Stimulated activated naive CD4-positive, alpha-beta T cell (primary cell): ENCODE measurements around the gene USP36.
"Not testable (repeated sequence)": the region's sequence is repeated elsewhere in the genome, so short reads cannot be mapped to it uniquely, and the experiment has no call there.

Source experiments
- DNase-seq, 6 experiments: peaks; one replicate each; lab custom pipeline; 2025; lab: John Stamatoyannopoulos, UW

USP36 gene

DNA sequence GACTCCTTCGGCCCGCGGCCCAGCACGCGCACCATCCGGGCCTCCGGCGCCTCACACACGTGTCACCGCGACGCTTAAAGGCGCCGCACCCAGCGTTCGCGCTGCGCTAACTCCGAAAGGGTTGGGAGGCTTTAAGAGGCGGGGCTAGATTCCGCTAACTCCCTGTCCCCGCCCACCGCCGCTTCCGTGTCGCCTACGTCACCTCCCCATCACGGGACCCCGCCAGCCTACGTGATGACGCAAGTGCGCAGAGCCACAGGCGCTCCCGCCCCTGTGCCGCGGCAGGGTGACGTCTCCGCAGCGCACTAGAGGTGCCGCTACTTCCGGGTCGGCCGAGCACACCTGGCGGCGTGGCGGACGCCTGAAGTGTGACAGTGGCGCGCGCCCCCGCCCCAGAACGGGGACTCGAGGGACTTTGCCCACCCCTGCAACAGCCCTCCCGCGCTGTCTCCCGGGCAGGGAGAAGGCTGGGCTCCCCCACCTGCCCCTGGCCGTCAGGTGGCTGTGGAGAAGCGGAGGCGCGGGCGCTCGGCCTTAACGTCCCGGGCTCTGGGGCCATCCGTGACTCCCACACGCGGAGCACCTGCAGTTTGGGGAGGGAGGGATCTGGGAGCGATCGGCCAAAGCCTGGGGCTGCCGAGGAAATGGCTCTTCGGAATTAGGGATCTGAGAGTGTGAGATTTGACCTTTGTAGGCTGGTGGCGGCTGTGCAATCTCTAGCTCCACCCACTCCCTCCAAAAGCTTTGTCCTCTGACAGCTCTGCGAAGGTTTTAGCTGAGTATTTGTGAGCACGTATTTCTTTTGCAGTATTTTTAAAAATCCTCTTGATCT is at the start of gene USP36:
TSS of gene USP36 (minus strand) at position 35 of the 832 bp plus-strand sequence. CDS start 4,451 bp downstream, outside the sequence.
- peak; percentile 97 to 100 (median 99) for DNase-seq

DNA sequence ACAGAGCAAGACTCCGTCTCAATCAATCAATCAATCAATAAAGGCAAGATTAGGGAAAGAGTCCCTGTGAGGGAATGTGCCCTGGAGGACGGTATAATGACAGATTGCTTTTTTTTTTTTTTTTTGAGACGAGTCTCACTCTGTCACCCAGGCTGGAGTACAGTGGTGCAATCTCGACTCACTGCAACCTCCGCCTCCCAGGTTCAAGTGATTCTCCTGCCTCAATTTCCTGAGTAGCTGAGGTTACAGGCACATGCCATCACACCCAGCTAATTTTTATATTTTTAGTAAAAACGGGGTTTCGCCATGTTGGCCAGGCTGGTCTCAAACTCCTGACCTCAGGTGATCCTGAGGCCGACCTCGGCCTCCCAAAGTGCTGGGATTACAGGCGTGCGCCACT is 49.5 kb upstream of the USP36 start:
- DNase-seq = not testable (repeated sequence)

DNA sequence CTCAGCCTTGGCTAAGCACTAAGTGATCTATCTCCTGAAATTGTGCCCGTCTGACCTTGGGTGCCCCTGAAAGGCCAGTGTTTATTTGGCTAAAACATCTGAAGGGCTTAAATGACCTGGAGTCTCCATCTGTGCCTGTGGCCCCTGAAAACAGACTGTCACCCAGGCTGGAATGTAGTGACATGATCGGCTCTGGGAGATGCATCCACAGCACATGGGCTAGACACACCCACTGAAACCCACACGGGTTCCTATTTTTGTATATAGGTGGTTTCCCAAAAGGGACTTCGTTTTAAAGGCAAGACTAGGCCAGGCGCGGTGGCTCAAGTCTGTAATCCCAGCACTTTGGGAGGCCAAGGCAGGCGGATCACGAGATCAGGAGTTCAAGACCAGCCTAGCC is 48.9 kb upstream of the USP36 start:
- no peak for DNase-seq

DNA sequence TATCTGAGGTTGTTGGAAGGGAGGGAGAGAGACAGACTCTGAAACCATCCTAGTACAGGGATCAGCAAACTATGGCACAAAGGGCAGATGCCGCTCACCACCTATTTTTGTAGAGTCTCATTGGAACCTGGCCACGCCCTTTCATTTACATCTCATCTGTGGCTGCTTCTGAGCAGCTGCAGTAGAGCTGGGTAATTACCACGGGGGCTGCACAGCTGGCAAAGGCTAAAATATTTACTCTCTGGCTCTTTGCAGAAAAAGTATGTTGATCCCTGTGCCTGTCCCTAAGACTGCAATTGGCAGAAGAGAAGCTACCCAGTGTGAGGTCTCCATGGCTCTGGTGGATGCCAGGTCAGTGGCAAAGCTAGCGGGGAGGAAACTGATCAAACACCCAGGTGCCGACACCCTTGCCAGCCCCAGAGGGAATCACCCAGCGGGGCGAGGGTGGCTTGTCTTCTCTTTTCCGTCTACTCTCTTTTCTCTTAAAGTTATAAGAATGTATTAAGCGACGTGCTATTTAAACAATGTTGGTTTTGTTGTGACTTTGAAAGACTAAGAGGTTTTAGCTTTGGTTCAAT is 48.4 kb upstream of the USP36 start:
- DNase-seq = no peak

DNA sequence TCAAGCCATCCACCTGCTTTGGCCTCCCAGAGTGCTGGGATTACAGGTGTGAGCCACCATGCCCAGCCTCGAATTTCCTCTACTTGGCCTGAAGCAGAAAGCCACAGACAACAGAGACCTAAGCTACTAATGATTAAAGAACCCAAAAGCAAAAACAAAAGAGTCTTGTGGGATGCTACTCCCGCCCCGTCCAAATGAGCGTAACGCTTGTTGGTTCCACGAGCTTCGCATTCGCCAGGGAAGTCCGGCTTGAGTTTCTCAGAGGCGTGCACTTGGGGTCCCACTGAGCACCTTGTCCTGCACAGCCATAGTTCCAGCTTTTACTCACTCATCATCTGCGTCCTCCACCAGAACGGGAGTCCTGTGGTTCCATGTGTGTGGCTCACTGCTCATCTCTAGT is 46.3 kb upstream of the USP36 start:
- no peak for DNase-seq

DNA sequence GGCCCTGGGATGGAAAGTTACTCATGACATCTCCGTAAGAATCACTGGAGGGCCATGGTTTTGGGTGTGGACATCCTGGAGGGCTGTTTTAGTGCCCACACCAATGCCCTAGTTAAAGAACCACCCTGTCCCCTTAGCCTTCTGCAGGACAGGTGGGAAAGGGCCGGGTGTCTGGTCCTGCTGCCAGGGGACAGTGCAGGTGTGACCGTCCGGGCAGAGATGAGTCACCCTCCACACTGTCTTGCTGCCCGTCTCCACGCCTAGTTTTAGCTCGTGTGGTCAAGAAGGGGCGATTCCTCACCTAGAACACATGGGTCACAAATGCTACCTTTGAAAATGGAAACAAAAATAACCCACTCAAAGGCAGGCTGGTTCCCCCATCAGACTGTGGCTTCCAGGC is 45.3 kb upstream of the USP36 start:
- no peak for DNase-seq

DNA sequence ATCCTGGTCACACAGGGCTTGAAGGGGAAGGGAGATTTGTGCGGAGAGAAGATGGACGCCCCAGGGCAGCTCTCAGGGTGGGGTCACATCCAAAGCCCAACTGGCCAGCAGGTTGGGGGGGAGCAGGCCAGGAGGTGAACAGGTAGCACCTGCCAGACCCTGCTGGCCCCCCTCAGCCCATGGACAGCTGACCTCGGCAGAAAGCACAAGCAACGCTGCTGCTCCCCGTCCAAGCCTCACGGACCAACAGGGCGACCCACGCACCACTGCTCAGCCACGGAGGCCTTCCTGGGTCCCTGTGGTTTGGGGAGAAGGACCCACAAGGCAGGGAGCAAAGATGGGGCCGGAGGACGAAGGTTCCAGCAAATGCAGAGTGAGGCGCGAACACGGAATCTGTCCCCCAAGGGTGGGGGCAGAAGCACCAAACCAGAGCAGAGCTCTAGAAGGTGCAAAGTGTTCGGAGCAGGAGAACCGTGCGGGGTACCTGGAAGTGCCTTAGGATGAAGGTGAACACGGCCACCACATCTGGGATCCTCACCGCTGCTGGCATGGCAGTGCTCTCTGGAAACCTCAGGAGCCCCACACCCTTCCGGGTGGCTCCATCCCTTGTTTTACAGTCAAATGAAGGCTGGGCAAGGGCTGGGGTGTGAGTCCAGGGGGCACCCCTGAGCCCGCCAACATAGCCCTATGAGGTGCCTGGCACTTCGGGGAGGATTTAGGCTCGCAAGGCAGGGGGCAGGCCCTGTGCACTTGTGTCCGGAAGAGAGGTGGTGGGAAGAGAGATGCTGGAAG is 44.5 kb upstream of the USP36 start:
- DNase-seq = no peak

DNA sequence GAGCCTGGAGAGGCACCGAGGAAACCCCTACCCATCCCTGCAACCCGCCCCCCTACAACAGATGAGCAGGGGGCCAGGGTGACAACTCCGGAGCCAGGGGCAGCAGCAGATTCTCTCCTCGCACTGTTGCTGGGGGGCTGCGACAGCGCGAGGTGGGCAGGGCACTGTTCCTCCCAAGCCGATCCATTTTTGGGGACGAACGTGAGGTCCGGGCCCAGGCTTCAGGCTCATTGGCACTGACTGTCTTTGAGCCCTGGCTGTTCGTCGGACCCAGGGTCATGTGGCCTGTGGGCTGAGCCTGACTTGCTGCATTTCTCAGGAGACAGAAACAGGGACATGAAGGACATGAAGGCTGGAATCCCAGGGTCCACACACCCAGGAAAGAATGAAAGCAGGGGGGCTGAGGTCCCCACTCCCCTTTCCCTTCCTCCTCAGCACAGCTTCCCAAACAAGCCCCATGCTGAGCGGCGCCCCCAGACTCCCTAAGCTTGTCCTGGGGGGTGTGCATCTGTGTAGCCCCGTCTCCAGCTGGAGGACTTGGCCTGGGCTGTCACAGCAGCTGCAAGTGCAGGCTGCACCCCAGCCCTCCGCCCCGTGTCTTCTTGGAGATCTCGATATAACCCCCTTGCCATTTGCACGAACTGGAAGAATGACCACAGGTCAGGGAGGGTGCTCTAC is 43.7 kb upstream of the USP36 start:
- DNase-seq = no peak

DNA sequence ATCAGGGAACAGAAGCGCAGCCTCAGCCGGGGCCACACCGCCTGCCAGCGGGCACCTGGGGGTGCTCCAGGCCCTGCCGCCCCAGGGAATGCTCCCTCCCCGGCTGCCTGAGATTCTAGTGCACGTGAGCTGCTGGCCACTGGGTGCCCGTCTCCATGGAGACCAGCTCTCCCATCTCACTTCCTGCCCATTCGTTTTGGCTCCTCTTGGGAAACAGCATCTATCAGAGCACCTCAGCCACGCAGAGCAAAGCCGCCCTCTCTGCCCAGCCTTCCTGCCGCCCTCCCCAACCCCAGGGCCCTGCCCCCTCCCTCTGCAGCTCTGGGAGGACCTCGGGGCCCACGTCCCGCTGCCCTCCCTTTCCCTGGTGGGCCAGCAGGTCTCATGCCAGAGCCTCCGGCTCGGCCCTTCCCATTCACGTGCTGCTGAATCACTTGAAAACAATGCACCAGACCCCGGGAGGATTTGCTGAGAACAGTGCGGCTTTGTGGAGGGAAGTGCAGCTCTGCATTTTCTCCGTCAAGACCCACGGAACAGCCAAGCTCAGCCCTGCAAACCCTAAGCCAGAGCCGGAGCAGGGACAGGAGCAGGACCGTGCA is 43.0 kb upstream of the USP36 start:
- DNase-seq = peak in 2 of 6 experiments; percentile 5 to 12

DNA sequence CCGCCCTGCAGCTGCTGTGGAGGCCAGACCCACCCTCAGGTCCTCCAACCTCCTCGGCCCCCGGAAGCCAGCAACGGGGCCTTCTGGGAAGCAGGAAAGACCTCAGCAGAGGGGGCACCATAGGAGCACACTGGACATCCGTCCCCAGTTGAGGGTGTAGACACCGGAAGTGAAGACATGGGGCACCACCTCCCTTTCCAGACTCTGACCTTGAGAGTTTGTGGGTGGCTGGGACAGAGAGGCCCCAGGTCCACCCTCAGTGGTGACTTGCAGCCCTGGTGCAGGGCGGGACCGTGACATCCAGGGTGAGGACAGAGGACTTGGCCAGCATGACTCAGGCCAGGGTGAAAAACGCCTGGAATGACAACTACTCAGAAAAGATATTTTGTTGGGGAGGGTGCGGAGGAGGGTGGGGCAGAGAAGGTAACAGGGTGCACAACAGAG is 42.5 kb upstream of the USP36 start:
- DNase-seq = no peak

DNA sequence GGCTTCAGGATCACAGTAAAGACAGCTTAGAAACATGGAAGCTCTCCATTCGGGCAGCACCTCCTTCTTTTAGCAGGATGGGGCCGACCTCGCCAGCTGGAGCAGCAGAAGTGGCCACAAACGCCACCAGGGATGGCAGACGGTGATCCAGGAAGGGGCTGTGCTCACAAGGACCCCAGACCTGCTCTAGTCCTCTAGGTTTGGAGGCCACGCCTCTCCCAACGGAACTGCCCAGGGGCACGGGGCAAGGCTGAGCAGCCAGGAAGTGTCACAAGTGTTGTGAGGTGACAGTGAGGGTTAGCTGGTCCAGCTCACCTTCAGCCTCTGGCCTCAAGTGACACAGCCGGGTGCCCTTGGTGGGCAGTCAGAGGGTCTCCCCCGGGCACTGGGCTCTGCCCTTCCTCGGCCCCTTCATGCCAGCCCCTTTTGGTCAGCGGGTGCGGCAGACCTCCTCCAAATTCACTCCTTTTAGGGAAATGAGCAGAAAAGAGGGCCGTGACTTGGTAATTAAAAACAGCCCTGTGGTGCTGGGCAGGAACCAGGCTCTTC is 42.0 kb upstream of the USP36 start:
- no peak for DNase-seq

DNA sequence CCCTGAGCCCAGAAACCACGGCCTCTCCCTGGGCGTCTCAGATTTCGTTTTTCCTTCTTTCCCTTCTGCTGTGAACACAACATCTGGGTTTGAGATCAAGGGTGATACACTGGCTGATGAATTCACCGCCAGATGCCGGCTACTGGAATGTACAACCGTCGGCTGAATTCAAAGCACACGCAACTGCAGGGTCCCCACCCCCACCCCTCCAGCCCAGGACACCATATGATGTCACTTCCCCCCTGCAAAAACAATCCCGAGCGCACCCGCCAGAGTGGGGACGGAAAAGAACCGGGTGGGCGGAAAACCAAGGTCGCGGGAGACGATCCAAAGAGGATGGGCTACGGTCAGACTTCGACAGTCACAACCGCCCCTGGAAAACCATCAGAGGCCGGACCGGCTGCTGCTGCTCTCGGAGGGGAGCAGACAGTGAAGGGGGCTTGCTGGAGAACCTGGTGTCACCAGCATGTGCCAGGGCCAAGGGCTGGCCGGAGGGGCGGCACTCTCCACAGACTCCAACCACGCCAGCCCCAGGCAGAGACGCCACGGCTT is 39.1 kb upstream of the USP36 start:
- peak in 4 of 6 experiments; percentile 10 to 41 (median 35) for DNase-seq

DNA sequence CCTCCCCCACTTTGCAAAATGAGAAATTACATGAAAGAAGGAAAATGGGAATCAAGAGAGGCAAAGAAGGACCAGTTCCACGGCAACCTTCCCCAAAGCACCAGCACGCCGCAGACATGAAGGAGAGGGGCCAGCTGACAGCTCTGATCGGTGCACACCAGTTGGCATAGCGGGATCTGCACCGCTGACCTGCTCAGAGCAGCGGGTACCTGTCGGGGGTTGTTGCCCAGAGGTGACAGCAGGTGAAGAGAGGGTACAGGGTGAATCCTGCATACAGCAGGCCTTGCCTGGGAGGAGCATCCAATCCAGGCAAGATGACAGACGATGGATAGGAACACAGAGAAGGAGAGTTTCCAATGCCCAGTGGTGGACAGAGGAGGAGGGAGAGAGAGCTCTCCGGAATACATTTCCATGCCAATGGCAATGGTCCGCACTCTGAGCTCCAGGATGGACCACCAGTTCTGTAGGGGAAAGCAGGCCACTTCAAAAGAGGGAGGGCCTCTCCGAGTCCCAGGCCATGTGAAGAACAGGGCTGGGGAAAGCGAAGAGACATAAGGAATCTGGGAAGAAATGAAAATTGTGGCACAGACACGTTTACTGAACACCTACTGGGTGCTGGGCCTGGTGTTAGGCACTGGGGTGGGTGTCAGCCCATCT is 38.4 kb upstream of the USP36 start:
- DNase-seq = no peak

DNA sequence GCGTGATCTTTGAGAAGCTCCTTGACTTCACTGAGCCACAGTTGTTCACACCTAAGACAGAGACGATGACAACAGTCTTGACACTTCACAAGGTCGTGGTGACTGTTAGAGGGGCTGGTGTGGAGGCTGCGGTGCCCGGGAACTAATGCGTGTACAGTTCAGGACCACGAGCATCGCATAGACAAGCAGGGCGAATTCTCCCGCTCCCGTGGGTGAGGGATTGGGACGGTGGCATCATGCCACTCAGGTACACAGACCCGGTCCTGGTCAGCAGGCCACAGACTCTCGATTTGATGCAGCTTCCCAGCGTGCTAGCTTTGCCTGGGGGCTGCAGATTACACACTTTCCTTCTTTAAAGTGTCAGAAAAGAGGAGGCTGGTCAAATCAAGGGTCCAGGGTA is 37.6 kb upstream of the USP36 start:
- DNase-seq = no peak

DNA sequence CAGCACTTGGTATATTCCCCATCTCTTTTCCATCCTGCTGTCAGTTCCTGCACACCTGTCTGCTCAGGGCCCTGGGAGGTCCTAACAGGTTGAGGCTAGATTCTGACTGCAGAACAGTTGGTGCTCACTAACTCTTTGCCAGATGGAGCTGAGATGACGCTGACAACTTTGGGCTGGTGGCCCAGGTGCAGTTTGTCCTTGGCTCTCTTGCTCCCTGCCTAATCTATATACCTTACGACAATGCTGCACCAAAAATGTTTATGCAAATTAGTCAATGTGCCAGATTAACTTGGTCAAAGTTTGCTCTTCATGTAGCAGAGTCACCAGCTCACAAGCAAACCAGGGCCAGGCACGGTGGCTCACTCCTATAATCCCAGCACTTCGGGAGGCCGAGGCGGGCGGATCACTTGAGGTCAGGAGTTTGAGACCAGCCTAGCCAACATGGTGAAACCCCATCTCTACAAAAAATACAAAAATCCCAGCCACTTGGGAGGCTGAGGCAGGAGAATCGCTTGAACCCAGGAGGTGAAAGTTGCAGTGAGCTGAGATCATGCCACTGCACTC is 36.4 kb upstream of the USP36 start:
- DNase-seq = not testable (repeated sequence)

DNA sequence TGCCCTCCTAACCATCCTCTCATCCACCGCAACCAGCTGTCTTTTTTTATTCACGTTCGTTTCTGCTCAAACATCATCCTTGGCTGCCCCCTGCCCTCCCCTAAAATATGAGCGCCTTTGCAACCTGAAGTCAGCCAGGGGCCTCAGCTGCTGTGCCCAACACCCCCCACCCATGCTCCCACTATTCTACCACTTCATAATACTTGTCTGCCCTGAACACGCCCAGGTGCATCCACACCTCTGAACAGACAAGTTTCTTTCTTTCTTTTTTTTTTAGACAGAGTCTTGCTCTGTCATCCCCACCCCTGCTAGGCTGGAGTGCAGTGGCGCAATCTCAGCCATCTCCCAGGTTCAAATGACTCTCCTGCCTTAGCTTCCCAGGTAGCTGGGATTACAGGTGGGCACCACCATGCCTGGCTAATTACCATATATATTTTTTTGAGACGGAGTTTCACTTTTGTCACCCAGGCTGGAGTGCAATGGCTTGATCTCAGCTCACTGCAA is 35.5 kb upstream of the USP36 start:
- DNase-seq = no peak

DNA sequence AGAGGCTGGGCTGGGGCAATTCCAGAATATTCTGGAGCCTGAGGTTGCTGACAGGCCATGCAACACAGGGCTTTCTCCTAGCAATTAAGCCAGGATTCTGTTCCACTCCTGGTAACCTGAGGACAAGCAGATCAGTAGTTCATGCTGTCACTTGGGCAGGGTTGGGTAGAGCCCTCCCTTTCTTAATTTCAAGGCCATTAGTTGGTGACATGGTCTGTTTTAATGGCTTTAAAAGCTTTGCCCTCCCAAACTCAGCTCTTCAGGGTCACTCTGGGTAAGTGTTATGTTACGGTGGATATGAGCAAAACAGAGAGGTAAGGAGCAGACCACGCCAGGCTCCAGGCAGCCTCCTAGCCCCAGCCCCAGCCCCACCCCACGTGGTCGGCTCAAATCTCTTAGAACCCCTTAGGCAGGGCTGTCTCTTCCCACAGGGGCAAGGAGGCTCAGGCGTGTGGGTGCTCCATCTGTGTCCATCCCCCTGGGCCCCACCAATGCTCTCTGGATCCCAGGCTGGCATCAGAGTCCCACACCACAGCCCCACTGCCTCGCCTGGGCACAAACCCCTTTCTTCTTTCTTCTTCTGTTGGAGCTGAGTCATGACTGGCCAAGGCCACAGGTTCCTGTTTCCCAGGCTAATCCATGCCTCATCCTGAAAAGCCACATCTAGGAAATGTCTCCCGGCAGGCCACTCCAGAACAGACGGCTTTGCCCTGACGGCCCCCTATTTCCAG is 34.9 kb upstream of the USP36 start:
- DNase-seq = no peak

DNA sequence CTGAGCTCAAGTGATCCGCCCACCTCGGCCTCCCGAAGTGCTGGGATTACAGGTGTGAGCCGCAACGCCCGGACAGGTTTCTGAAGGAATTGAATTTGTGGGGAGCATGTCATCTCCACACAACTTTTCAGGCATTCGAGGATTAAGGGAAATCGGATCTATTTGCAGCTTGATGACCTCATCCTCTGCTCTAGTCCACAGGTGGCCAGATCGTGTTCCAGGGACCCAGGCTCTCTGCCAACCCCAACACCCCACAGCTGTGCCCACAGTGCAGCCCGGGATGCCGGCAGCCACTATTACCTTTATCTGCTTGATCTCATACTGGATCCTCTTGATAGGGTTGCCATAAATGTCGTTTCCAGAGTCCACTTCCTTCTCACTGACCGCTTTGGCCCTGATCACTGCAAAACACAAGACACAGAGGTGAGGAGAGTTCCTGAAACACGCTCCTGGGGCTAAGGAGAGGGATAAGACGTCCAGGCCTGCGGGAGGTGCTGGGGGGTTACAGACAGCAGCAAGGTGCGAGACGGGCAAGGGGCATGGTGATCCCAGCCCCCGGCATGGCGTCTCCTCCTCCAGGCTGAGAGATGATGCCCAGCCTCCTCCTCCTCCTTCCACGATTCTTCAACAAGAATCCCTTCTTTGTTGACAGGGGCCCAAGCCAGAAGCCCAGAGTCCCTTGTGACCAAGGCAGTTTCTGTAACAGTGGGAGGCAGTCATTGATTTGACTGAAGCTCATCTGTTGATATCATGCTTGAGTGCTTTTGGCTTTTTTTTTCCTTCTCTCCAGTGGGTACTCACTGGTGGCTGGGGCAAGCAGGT is 33.1 kb upstream of the USP36 start:
- DNase-seq = no peak
